HepG2 (cell line): ENCODE measurements around the gene RBMS2. TPM values are rescaled to one million over a fixed set of nuclear protein-coding genes. Genes with fewer than 3 reads are reported as not detected.
A peak's percentile ranks its signal among the peaks of the same experiment; 100 is the strongest.

Experiments used
- GTF3A ChIP-seq: sonication (generic); formaldehyde crosslinking; conservative IDR thresholded peaks from 2 replicates; pipeline ENCODE4 v1.4.0; 2020; ENCODE audit warnings: mild to moderate bottlenecking, missing genetic modification reagents
- KAT2B ChIP-seq: fragments of 150-350 bp; IDR thresholded peaks from 2 replicates; pipeline ENCODE4 v1.6.1; 2014; ENCODE audit warnings: low read depth, low read length, borderline replicate concordance
- KDM3A ChIP-seq: IDR thresholded peaks from 2 replicates; pipeline ENCODE4 v1.6.1; 2018; ENCODE audit warnings: low read depth, missing compliant biosample characterization
- KIAA2018 ChIP-seq: sonication (generic); formaldehyde crosslinking; IDR thresholded peaks from 2 replicates; pipeline ENCODE4 v1.5.0; 2020; ENCODE audit warnings: mild to moderate bottlenecking, missing genetic modification reagents, borderline replicate concordance
- KLF11 ChIP-seq: IDR thresholded peaks from 2 replicates; pipeline ENCODE4 v1.6.1; 2016; ENCODE audit warnings: missing compliant biosample characterization
- SMYD3 ChIP-seq: sonication (generic); formaldehyde crosslinking; IDR thresholded peaks from 2 replicates; pipeline ENCODE4 v1.8.1; 2023; ENCODE audit warnings: mild to moderate bottlenecking, missing genetic modification reagents
- SOX6 ChIP-seq, 2 experiments: fragments of 450-650 bp in 1 of 2; sonication (generic) in 1 of 2; formaldehyde crosslinking in 1 of 2; IDR thresholded peaks; 2 replicates each; pipeline versions ENCODE4 v1.4.0 to v1.6.1; 2017 to 2020; ENCODE audit warnings: antibody characterized with exemption in 1 of 2, mild to moderate bottlenecking in 1 of 2, missing genetic modification reagents in 1 of 2
- ZBTB10 ChIP-seq: sonication (generic); formaldehyde crosslinking; IDR thresholded peaks from 2 replicates; pipeline ENCODE4 v1.4.0; 2020; ENCODE audit warnings: missing genetic modification reagents, borderline replicate concordance
- ZBTB20 ChIP-seq: sonication (generic); formaldehyde crosslinking; IDR thresholded peaks from 2 replicates; pipeline ENCODE4 v1.8.1; 2023; ENCODE audit warnings: missing genetic modification reagents, low read depth, mild to moderate bottlenecking, borderline replicate concordance
- ZNF230 ChIP-seq: sonication (generic); formaldehyde crosslinking; IDR thresholded peaks from 2 replicates; pipeline ENCODE4 v1.4.0; 2020; ENCODE audit warnings: mild to moderate bottlenecking, missing genetic modification reagents
- ZNF460 ChIP-seq: sonication (generic); formaldehyde crosslinking; IDR thresholded peaks from 2 replicates; pipeline ENCODE4 v1.5.1; 2020; ENCODE audit warnings: missing genetic modification reagents, mild to moderate bottlenecking, borderline replicate concordance
- ZNF598 ChIP-seq: sonication (generic); formaldehyde crosslinking; IDR thresholded peaks from 2 replicates; pipeline ENCODE4 v1.5.1; 2020; ENCODE audit warnings: mild to moderate bottlenecking, missing genetic modification reagents, borderline replicate concordance
- ZNF660 ChIP-seq: sonication (generic); formaldehyde crosslinking; IDR thresholded peaks from 2 replicates; pipeline ENCODE4 v1.5.1; 2020; ENCODE audit warnings: mild to moderate bottlenecking, low read depth, missing genetic modification reagents, borderline replicate concordance
- ZNF780A ChIP-seq: sonication (generic); formaldehyde crosslinking; IDR thresholded peaks from 2 replicates; pipeline ENCODE4 v1.8.0; 2022; ENCODE audit warnings: mild to moderate bottlenecking, missing genetic modification reagents, moderate library complexity
- polyA plus RNA-seq, 8 experiments: library from polyadenylated mRNA; depleted of rRNA in 3 of 8; stranded (reverse) in 7 of 8; unstranded in 1 of 8; fragments of >200 nt; fragmentation: Illumina TruSeq in 4 of 8; extraction: Trizol in 4 of 8; gene quantifications; 2 replicates each; pipeline versions ENCODE4 v1.2.1 to v1.2.3, GENCODE V29; 2011 to 2016; ENCODE audit warnings: low read depth in 4 of 8, missing spikeins in 1 of 8, mixed read lengths in 1 of 8; ENCODE audit not compliant: insufficient read depth in 1 of 8
- total RNA-seq, 5 experiments: library from RNA; depleted of rRNA; stranded (reverse); fragments of >200 nt; fragmentation: Illumina TruSeq; extraction: Trizol; gene quantifications; 2 replicates each; pipeline ENCODE4 v1.2.3, GENCODE V29; 2016; ENCODE audit warnings: low read depth in 1 of 5

Gene RBMS2
- total and polyA plus RNA-seq, 2 of the 13 experiments (the other 11 are each of a cell fraction or from before 2014, with no cell fraction given): 0.53 to 7.4 TPM

GRCh38 chr12:56636675-56637540, 115.3 kb downstream of the RBMS2 start (continued):
- no peak for TF ChIP-seq KIAA2018 (CRISPR knock-in tag)
- peak; percentile 34; the same call in 1 of the 2 replicates for TF ChIP-seq ZNF598
- no peak for TF ChIP-seq SOX6 (IDR thresholded peaks at IDR 0.05)
- TF ChIP-seq SOX6 (CRISPR knock-in tag; IDR thresholded peaks at IDR 0.05): peak; percentile 74
- TF ChIP-seq ZNF780A (CRISPR knock-in tag): no peak
- no peak; the same call in 1 of the 2 replicates for TF ChIP-seq ZBTB10
- 0 out of 2 replicates have a peak, but pooled peaks have one; percentile 37 for TF ChIP-seq ZBTB20
- no peak for TF ChIP-seq KAT2B
- no peak for TF ChIP-seq ZNF230 (CRISPR knock-in tag)
- no peak for TF ChIP-seq SMYD3 (CRISPR knock-in tag)
- TF ChIP-seq GTF3A: no peak
- no peak for TF ChIP-seq ZNF660 (CRISPR knock-in tag)
- TF ChIP-seq KDM3A: peak; percentile 61
- TF ChIP-seq KLF11 (CRISPR knock-in tag): 0 out of 2 replicates have a peak, but pooled peaks have one; percentile 37
- TF ChIP-seq ZNF460 (CRISPR knock-in tag): no peak; the same call in 1 of the 2 replicates
